Chondrocyte (in vitro differentiated cells): ENCODE measurements around the gene SAFB. TPM values are rescaled to one million over a fixed set of nuclear protein-coding genes. Genes with fewer than 3 reads are reported as not detected.
"Not testable (repeated sequence)": the region's sequence is repeated elsewhere in the genome, so short reads cannot be mapped to it uniquely, and the experiment has no call there.

ENCODE experiments used
- DNase-seq: peaks from one replicate; pipeline ENCODE4 v3.0.0; 2021; ENCODE audit warnings: mixed read lengths, low spot score
- H3K27ac Mint-ChIP-seq: one replicate; pipeline ENCODE4 v1.8.0; 2021; ENCODE audit warnings: mild to moderate bottlenecking, moderate library complexity, mixed read lengths; ENCODE audit not compliant: unreplicated experiment
- H3K27me3 Mint-ChIP-seq: 2 replicates; pipeline ENCODE4 v1.8.0; 2021; ENCODE audit warnings: low read depth, mixed read lengths
- H3K36me3 Mint-ChIP-seq: 2 replicates; pipeline ENCODE4 v1.8.0; 2021; ENCODE audit warnings: low read depth, mixed read lengths
- H3K4me1 Mint-ChIP-seq: 2 replicates; pipeline ENCODE4 v1.8.0; 2021; ENCODE audit warnings: low read depth, mild to moderate bottlenecking, mixed read lengths
- H3K4me3 Mint-ChIP-seq: one replicate; pipeline ENCODE4 v1.8.0; 2021; ENCODE audit warnings: mild to moderate bottlenecking, moderate library complexity, mixed read lengths; ENCODE audit not compliant: unreplicated experiment
- H3K9me3 Mint-ChIP-seq: 2 replicates; pipeline ENCODE4 v1.8.0; 2021; ENCODE audit warnings: low read depth, mixed read lengths
- total RNA-seq: library from RNA; stranded (reverse); gene quantifications from 3 replicates; pipeline ENCODE4 v1.2.1, GENCODE V29; 2021
- TF ChIP-seq, protein P1 (sequence below): fragments of 200-600 bp; sonication (generic); IDR thresholded peaks from 2 replicates; pipeline ENCODE4 v1.5.0; 2021; ENCODE audit warnings: antibody characterized with exemption, mild to moderate bottlenecking, moderate library complexity

SAFB gene
- total RNA-seq, 1 donor from 2014 or later = 58.3 TPM

DNA sequence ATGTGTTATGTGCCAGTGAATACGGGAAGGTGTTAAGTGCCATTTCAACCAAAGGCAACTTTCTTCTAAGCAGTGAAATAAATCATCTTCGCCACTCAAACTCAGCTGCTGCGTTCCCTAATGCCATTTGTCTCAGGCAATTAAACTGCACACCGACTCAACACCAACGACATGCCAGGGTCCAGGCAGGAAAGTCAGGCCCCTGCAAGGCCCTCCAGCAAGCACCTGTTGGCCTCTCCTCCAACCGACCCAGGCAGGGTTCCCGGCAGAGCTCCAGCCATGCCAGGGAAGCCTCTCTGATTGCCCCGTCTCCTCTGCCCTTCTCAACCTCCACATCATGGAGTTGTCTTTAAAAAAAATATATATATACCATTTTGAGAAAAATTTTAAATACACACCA is 22.1 kb upstream of the SAFB start:
- H3K27ac Mint-ChIP-seq = no peak overlapping the region
- DNase-seq = no peak
- H3K4me3 Mint-ChIP-seq = no peak overlapping the region
- TF ChIP-seq, protein P1, sequence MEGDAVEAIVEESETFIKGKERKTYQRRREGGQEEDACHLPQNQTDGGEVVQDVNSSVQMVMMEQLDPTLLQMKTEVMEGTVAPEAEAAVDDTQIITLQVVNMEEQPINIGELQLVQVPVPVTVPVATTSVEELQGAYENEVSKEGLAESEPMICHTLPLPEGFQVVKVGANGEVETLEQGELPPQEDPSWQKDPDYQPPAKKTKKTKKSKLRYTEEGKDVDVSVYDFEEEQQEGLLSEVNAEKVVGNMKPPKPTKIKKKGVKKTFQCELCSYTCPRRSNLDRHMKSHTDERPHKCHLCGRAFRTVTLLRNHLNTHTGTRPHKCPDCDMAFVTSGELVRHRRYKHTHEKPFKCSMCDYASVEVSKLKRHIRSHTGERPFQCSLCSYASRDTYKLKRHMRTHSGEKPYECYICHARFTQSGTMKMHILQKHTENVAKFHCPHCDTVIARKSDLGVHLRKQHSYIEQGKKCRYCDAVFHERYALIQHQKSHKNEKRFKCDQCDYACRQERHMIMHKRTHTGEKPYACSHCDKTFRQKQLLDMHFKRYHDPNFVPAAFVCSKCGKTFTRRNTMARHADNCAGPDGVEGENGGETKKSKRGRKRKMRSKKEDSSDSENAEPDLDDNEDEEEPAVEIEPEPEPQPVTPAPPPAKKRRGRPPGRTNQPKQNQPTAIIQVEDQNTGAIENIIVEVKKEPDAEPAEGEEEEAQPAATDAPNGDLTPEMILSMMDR = no peak
- H3K9me3 Mint-ChIP-seq = no peaks in the 10 kb centered on the region
- peaks cover 43% of the 10 kb centered on the region for H3K36me3 Mint-ChIP-seq
- H3K4me1 Mint-ChIP-seq = no peaks in the 10 kb centered on the region
- H3K27me3 Mint-ChIP-seq = no peaks in the 10 kb centered on the region

DNA sequence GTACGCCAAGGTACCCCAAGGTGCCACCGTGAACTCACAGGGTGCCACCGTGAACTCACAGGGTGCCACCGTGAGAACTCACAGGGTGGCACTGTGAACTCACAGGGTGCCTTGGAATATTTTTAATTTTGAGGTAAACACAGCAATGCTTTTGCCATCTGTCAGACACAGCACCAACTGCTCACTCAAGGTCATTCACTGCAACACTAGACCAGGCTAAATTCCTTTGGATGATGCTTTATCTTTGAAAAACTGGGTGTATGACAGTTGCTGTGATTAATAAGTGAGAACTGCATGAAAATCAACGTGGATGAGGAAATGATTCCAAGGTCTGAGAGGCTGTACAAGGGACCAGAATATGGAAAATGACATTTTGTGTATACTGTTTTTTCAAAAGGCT is 19.3 kb upstream of the SAFB start:
- Mint-ChIP-seq H3K27ac (no peak overlapping the region), H3K4me1 (no peaks in the 10 kb centered on the region), H3K27me3 (no peaks in the 10 kb centered on the region), H3K9me3 (no peaks in the 10 kb centered on the region), H3K36me3 (peaks cover 51% of the 10 kb centered on the region), H3K4me3 (no peak overlapping the region)
- no peak for DNase-seq
- TF ChIP-seq, protein P1 = no peak

DNA sequence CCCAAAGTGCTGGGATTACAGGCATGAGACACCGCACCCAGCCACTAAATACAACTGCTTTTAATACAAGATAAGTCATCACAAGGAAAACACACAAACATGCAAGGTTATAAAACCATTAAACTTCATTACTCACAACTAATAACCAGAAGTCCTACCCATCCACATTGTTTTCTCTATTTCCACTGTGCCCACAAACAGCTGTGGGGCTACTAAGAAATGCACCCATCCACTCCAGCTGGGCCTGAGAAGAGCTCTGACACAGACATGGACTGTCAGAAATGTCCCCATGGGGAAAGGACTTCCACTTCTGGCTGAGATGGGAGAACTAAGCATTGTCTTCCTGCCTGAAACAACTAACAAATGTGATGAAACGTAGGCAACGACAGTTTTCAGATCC is 17.5 kb upstream of the SAFB start:
- Mint-ChIP-seq H3K27me3 (no peaks in the 10 kb centered on the region), H3K4me3 (no peak overlapping the region), H3K9me3 (no peaks in the 10 kb centered on the region), H3K4me1 (no peaks in the 10 kb centered on the region), H3K36me3 (peaks cover 42% of the 10 kb centered on the region), H3K27ac (no peak overlapping the region)
- TF ChIP-seq, protein P1 = no peak
- no peak for DNase-seq

- TF ChIP-seq, protein P1 = no peak
- H3K36me3 Mint-ChIP-seq = peaks cover 39% of the 10 kb centered on the region
- H3K27ac Mint-ChIP-seq = no peak overlapping the region
- no peak overlapping the region for H3K4me3 Mint-ChIP-seq
- H3K4me1 Mint-ChIP-seq = no peaks in the 10 kb centered on the region
- no peaks in the 10 kb centered on the region for H3K27me3 Mint-ChIP-seq
- no peak for DNase-seq
- no peaks in the 10 kb centered on the region for H3K9me3 Mint-ChIP-seq
Measured at GRCh38 chr19:5607318-5608275, 15.3 kb upstream of the SAFB start.

GRCh38 chr19:5608291-5608690 is 14.6 kb upstream of the SAFB start:
- H3K27me3 Mint-ChIP-seq = no peaks in the 10 kb centered on the region
- no peaks in the 10 kb centered on the region for H3K9me3 Mint-ChIP-seq
- H3K36me3 Mint-ChIP-seq = peaks cover 44% of the 10 kb centered on the region
- H3K4me1 Mint-ChIP-seq = no peaks in the 10 kb centered on the region
- H3K27ac Mint-ChIP-seq = no peak overlapping the region
- H3K4me3 Mint-ChIP-seq = no peak overlapping the region
- TF ChIP-seq, protein P1 = no peak
- no peak for DNase-seq

DNA sequence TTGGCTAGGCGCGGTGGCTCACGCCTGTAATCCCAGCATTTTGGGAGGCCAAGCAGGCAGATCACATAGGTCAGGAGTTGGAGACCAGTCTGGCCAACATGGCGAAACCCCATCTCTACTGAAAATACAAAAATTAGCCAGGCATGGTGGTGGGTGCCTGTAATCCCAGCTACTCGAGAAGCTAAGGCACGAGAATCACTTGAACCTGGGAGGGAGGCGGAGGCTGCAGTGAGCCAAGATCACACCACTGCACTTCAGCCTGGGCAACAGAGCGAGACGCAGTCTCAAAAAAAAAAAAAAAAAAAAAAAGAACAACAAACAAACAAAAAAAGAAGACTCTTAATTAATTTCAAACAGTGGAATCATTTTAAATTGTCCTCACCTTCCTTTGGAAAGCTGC is 14.1 kb upstream of the SAFB start:
- peaks cover 44% of the 10 kb centered on the region for H3K36me3 Mint-ChIP-seq
- not testable (repeated sequence) for H3K4me3 Mint-ChIP-seq, H3K27ac Mint-ChIP-seq, H3K27me3 Mint-ChIP-seq, H3K9me3 Mint-ChIP-seq, DNase-seq, H3K4me1 Mint-ChIP-seq
